HG02642 (cell line): ENCODE data around the gene TP53BP2.

Source experiments
- ATAC-seq: cut with Tn5 transposase; IDR thresholded peaks from one replicate; pipeline ENCODE4 v1.9.1; 2021; ENCODE audit warnings: mild to moderate bottlenecking; ENCODE audit not compliant: unreplicated experiment, poor library complexity

TP53BP2 gene

DNA sequence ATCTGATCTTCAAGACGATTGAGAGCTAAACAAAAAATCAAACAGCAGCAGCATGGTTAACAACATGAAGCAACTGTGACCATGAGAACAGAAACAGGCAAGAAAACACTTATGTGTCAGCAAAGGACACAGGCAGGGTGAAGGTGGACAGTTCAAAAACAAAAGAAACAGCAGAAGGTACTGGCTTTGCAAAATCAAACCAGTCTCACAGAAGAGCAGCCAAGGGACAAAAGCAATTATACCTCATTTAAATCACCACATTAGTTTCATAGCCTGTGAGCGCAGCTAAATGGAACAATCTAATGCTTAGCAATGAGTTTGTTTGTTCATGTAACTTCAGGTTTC, 74.3 kb downstream of the TP53BP2 start:
- ATAC-seq, result no peak

DNA sequence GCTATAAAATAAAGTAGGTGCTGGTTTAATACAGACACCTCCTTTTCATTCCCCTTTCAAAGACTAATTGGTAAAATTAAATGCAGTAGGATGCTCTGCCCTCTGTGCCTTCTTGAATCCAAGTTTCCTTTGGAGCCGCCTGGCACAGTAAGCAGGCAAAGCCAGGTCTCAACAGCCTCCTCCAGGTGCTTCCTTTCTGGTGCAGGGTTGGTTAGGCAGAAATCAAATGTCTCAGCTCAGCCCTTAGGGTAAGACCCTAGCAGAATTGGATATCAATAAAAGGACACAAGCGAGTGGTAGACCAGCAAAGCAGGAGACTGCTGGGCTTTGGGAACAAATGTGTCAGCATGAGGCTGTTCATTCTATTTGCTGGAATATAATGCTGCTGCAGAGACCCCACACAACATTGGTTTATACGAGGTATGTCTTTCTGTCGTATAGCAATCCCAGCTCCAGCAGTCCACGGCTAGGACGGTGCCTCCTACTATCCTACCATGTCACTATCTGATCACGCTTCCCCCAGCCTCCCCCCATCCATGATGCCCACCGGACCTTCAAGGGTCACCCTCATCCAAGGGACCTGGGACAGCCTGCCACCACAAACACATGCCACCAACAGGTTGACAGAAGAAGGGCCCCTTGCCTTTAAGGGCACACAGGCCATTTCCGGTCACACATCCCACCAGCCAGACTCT, 75.0 kb downstream of the TP53BP2 start:
- no peak for ATAC-seq

GRCh38 chr1:223765719-223766340, 79.9 kb downstream of the TP53BP2 start:
- ATAC-seq, result no peak

DNA sequence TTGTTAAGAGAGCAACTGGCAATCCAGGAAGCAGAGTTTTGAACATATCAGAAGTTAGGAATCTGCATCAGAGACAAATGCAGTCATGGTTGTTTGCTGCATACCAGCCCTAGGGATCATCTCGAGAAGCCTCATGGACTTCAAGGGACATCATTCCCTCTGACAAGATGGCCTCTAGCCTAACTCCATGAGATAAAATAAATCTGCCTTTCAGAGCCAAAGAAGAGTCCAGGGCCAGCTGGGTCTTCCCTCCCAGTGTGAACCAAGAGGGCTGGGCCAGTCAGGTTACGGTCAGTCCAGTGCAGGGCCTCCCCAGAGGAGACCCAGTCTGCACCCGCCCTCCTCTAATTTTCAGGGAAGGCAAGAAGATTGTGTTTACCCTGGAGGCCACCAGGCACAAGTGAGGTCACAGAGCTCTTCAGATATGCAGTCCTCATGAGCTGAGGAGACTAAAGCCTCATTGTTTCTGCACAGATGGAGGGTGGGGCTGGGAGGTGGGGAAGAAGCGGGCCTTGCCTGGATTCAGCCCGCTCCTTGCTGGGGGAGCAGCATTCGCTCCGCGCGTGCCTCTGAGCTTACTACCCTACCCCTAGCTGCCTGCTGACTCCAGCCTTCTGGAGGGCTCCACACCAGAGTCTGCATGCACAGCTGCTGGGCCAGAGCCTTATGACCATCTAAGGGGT, 80.6 kb downstream of the TP53BP2 start:
- ATAC-seq, result no peak

DNA sequence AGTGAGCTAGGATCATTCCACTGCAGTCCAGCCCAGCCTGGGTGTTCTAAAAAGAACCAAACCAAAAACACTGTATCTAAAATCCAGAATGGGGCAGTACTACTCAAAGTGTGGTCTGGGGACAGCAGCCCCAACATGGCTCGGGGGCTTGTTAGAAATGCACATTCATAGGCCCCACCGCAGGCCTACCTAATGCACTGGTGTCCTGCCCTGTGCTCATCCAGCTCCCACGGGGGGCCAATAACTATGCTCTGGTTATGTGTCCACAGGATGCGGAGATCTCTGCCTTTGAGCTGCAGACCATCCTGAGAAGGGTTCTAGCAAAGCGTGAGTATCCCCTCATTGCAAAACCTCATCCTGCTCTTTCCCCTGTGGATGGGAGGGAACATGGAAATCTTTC, 81.9 kb downstream of the TP53BP2 start:
- no peak for ATAC-seq

GRCh38 chr1:223763251-223763650, 82.5 kb downstream of the TP53BP2 start:
- no peak for ATAC-seq

GRCh38 chr1:223761411-223761810, 84.3 kb downstream of the TP53BP2 start:
- no peak for ATAC-seq

DNA sequence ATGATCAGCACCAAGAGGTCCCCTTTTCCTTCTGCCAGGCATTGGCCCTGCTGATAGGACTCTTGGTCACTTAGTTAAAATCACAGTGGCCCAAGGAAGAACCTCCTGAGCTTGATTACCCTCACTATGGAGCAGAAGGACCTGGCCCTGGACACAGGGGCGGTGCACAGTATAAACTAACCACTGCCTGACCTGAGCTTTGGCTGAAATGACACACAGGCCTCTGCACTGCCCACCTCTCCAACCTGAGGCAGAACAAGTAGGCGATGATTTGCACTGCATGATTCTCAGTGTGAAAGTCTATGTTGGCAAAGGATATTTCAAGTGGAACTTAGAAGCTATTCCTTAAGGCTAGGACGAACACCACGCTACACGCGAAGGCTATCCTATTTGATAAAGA, 84.9 kb downstream of the TP53BP2 start:
- no peak for ATAC-seq

GRCh38 chr1:223759273-223759672, 86.5 kb downstream of the TP53BP2 start:
- ATAC-seq, result no peak

DNA sequence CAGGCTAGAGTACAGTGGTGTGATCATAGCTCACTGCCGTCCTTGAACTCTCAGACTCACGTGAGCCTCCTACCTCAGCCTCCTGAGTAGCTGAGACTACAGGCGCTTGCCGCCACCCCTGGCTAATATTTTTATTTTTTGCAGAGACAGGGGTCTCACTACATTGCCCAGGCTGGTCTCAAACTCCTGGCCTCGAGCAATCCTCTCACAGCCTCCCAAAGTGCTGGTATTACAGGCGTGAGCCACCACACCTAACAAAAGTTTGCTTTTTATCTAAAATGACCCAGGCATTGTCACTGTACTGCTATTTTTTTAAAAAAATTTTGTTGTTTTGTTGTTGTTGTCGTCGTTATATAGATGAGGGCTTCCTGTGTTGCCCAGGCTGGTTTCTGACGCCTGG, 87.0 kb downstream of the TP53BP2 start:
- no peak for ATAC-seq

GRCh38 chr1:223756806-223757700, 88.7 kb downstream of the TP53BP2 start:
- ATAC-seq, result no peak

GRCh38 chr1:223755992-223756775, 89.6 kb downstream of the TP53BP2 start:
- ATAC-seq, result no peak

- no peak for ATAC-seq
Measured at GRCh38 chr1:223755432-223755792, 90.3 kb downstream of the TP53BP2 start.

DNA sequence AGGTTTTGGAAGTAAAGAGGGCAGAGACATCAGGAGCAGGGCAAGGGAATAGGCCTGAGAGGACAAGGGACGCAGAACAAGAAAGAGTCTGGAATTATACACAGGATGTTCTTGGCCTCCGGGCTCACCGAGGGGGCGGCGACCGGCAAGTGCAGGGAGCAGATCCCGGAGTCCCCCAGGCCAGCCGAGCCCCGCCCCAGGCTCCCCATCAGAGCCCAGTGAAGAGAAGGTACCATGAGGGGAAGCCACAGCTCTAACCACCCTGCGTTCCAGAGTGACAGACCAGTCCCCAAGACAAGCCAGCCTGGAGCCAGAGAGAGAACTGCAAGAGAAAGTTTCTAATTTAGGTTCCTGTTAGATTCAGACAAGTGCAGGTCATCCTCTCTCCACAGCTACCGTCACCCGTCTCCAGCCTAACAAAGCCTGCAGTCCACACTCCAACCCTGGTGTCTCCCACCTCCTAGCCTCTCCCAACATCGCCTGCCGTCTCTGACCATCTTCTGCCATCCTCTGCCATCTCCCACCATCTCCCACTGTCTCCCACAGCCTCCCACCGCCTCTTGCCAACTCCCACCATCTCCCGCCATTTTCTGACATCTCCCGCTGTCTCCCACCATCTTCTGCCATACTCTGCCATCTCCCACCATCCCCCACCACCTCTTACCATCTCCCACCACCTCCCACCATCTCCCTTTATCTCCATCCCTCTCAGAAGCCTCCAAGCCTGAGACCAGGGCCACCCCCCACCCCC, 90.9 kb downstream of the TP53BP2 start:
- no peak for ATAC-seq

GRCh38 chr1:223752721-223753515, 92.8 kb downstream of the TP53BP2 start:
- no peak for ATAC-seq

DNA sequence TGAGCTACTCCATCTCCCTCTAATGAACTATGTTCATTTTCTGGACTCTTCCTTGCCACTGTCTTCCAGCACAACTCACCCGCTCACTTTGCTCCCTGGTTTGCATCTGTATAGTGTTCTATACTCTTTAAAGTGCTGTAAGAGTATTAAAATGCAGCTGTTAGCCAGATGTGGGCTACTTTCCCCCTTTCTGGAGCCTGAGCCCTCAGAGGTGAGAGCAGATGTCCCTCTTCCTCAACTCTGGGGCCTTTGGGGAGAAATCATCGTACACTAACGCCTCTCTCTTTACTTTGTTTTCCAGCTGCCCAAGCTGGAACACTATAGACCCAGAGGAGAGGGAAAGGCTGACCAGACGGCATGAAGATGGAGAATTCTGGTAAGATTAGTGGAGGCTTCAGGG, 94.1 kb downstream of the TP53BP2 start:
- no peak for ATAC-seq

- no peak for ATAC-seq
Measured at GRCh38 chr1:223750730-223751570, 94.8 kb downstream of the TP53BP2 start.
